ENCODE data around the gene SLC9A2. TPM values are rescaled to one million over a fixed set of nuclear protein-coding genes. Genes with fewer than 3 reads are reported as not detected.

SLC9A2 gene
- total RNA-seq, 4 donors from 2014 or later = 61.7 to 151 (median 80.6) TPM

- no peaks in the 10 kb centered on the region for H3K9me3 ChIP-seq
- H3K27me3 ChIP-seq = no peaks in the 10 kb centered on the region
- peak overlapping the region in 3 of 4 donors; percentile 23 to 52 (median 29) for H3K27ac ChIP-seq
- peaks cover 0 to 5% (median 0%) of the 10 kb centered on the region in 4 donors for H3K36me3 ChIP-seq
- 67 to 75% methylated on average over 2 of the region's 2 CpGs for WGBS, 2 donors (ENCODE audit: low coverage in 1 of 2)
- intact Hi-C loops (cut with DNase I; ENCODE audit: low total_unique reads) (no loop called here), in situ Hi-C loops (cut with MboI; ENCODE audit: low pct_ligation_motif_present in 1 of 4, low pct_unique_long_range_greater_than_20kb in 1 of 4, low sequenced_read_pairs in 3 of 4) (no loop called here)
- H3K4me3 ChIP-seq = no peak overlapping the region
- TF ChIP-seq EP300 (IDR thresholded peaks at IDR 0.05; ENCODE audit: low read depth) = no peak
- H3K4me1 ChIP-seq = no peaks in the 10 kb centered on the region
- no peak for DNase-seq
Measured at GRCh38 chr2:102696463-102696862, 77.1 kb downstream of the SLC9A2 start.

GRCh38 chr2:102698369-102699111 is 79.2 kb downstream of the SLC9A2 start:
- peak in 1 of 3 donors; percentile 4 for TF ChIP-seq POLR2AphosphoS5 (IDR thresholded peaks at IDR 0.05)
- no peak for TF ChIP-seq EP300 (IDR thresholded peaks at IDR 0.05; ENCODE audit: low read depth)

GRCh38 chr2:102703305-102703704 is 84.0 kb downstream of the SLC9A2 start:
- Histone ChIP-seq H3K9me3 (no peaks in the 10 kb centered on the region), H3K27me3 (no peaks in the 10 kb centered on the region), H3K4me1 (no peaks in the 10 kb centered on the region), H3K27ac (no peak overlapping the region), H3K4me3 (no peak overlapping the region), H3K36me3 (peaks cover 0 to 8% (median 0%) of the 10 kb centered on the region in 4 donors)
- DNase-seq = no peak
- in situ Hi-C loops (cut with MboI; ENCODE audit: low pct_ligation_motif_present in 1 of 4, low pct_unique_long_range_greater_than_20kb in 1 of 4, low sequenced_read_pairs in 3 of 4) = no loop called here
- no peak for TF ChIP-seq EP300 (IDR thresholded peaks at IDR 0.05; ENCODE audit: low read depth)
- no peak for TF ChIP-seq POLR2A (IDR thresholded peaks at IDR 0.05)
- no peak for TF ChIP-seq POLR2AphosphoS5 (IDR thresholded peaks at IDR 0.05)
- TF ChIP-seq CTCF (IDR thresholded peaks at IDR 0.05) = no peak
- WGBS, 2 donors (ENCODE audit: low coverage in 1 of 2) = 86 to 94% methylated on average over 2 of the region's 2 CpGs
- intact Hi-C loops (cut with DNase I; ENCODE audit: low total_unique reads) = no loop called here

More at GRCh38 chr2:102698369-102699111, 79.2 kb downstream of the SLC9A2 start:
- H3K27ac ChIP-seq = peak overlapping the region in 1 of 4 donors; percentile 8
- H3K4me3 ChIP-seq = no peak overlapping the region
- peak; percentile 75 for DNase-seq
- peaks cover 0 to 3% (median 0%) of the 10 kb centered on the region in 4 donors for H3K36me3 ChIP-seq
- in situ Hi-C loops (cut with MboI; ENCODE audit: low pct_ligation_motif_present in 1 of 4, low pct_unique_long_range_greater_than_20kb in 1 of 4, low sequenced_read_pairs in 3 of 4) (no loop called here), intact Hi-C loops (cut with DNase I; ENCODE audit: low total_unique reads) (no loop called here)
- H3K9me3 ChIP-seq = no peaks in the 10 kb centered on the region
- H3K27me3 ChIP-seq = no peaks in the 10 kb centered on the region
- H3K4me1 ChIP-seq = no peaks in the 10 kb centered on the region
- 75 to 92% methylated on average over 2 to 6 of the region's 6 CpGs for WGBS, 2 donors (ENCODE audit: low coverage in 1 of 2)

GRCh38 chr2:102703748-102704147 is 84.4 kb downstream of the SLC9A2 start:
- Histone ChIP-seq H3K4me1 (no peaks in the 10 kb centered on the region), H3K27ac (no peak overlapping the region), H3K9me3 (no peaks in the 10 kb centered on the region), H3K4me3 (no peak overlapping the region), H3K36me3 (peaks cover 0 to 8% (median 0%) of the 10 kb centered on the region in 4 donors), H3K27me3 (no peaks in the 10 kb centered on the region)
- peak; percentile 39 for DNase-seq
- in situ Hi-C loops (cut with MboI; ENCODE audit: low pct_ligation_motif_present in 1 of 4, low pct_unique_long_range_greater_than_20kb in 1 of 4, low sequenced_read_pairs in 3 of 4) (no loop called here), intact Hi-C loops (cut with DNase I; ENCODE audit: low total_unique reads) (no loop called here)
- TF ChIP-seq CTCF (IDR thresholded peaks at IDR 0.05) = peak; percentile 21 to 53 (median 32)
- no peak for TF ChIP-seq EP300 (IDR thresholded peaks at IDR 0.05; ENCODE audit: low read depth)
- TF ChIP-seq POLR2A (IDR thresholded peaks at IDR 0.05) = no peak

GRCh38 chr2:102704531-102704930 is 85.2 kb downstream of the SLC9A2 start:
- Histone ChIP-seq H3K9me3 (no peaks in the 10 kb centered on the region), H3K27me3 (no peaks in the 10 kb centered on the region), H3K4me3 (no peak overlapping the region), H3K4me1 (no peaks in the 10 kb centered on the region), H3K36me3 (peaks cover 0 to 8% (median 0%) of the 10 kb centered on the region in 4 donors), H3K27ac (no peak overlapping the region)
- no peak for DNase-seq
- TF ChIP-seq EP300 (IDR thresholded peaks at IDR 0.05; ENCODE audit: low read depth) = no peak
- TF ChIP-seq POLR2AphosphoS5 (IDR thresholded peaks at IDR 0.05) = no peak
- TF ChIP-seq CTCF (IDR thresholded peaks at IDR 0.05) = no peak
- in situ Hi-C loops (cut with MboI; ENCODE audit: low pct_ligation_motif_present in 1 of 4, low pct_unique_long_range_greater_than_20kb in 1 of 4, low sequenced_read_pairs in 3 of 4) (no loop called here), intact Hi-C loops (cut with DNase I; ENCODE audit: low total_unique reads) (no loop called here)
- 66 to 74% methylated on average over 8 to 12 of the region's 12 CpGs for WGBS, 2 donors (ENCODE audit: low coverage in 1 of 2)
